GM21447 (cell line): ENCODE data around the gene SMIM23.
"Not testable (repeated sequence)": the region's sequence is repeated elsewhere in the genome, so short reads cannot be mapped to it uniquely, and the experiment has no call there.

Source experiments
- ATAC-seq: cut with Tn5 transposase; IDR thresholded peaks from one replicate; pipeline ENCODE4 v1.9.1; 2021; ENCODE audit not compliant: unreplicated experiment

SMIM23 gene

DNA sequence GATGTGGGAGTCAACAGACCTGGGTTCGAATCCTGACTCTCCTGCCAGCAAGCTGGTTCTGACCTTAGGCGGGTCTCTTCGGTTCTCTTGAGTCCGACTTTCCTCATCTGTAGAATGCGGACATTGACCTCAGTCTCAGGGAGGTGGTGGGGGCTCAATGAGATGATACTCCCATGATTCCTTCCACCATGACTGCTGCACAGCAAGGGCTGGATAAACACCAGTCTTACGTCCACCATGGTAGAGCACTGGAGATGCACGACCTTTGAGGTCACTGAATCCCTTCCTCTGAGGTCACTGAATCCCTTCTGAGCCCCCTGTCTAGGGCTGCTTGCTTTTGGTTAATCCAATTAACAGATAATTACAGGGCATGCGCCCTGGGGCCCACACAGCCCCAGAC, 12.5 kb upstream of the SMIM23 start:
- no peak for ATAC-seq

DNA sequence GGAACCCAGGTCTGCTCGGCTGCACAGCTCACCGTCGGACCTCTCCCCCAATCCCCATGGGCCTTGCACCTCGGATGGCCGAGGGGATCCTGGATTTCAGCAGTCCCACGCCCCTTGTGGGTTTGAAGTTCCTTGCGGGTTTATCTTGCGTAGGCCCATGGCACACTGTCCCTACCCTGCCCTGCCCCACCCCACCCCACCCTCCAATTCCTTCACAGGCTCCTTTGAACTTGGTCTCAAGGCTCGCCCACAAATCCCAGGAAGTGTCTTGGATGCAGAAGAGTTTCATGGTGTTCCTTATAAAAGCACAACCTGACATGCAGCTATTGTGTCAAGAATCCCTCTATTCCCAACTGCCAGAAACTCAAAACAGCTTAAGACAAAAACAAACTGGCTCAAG, 11.2 kb upstream of the SMIM23 start:
- no peak for ATAC-seq

DNA sequence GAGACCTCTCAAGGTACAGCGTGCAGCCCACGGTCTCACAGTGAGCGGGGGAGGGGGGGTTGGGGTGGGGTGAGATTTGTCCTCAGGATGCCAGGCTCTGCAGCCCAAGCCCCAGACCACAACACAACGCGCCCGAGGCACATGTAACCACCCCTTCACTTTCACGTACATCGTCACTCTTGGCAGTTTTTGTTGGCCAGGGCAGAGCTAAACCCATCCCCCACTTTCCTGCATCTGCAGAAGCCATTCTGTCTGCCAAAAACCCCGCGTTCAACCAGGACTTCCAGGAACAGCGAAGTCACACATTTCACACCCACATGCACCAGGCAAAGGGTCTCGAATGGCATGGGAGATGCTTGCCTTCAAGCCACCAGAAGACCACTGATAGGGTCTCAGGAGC, 9.4 kb upstream of the SMIM23 start:
- no peak for ATAC-seq

DNA sequence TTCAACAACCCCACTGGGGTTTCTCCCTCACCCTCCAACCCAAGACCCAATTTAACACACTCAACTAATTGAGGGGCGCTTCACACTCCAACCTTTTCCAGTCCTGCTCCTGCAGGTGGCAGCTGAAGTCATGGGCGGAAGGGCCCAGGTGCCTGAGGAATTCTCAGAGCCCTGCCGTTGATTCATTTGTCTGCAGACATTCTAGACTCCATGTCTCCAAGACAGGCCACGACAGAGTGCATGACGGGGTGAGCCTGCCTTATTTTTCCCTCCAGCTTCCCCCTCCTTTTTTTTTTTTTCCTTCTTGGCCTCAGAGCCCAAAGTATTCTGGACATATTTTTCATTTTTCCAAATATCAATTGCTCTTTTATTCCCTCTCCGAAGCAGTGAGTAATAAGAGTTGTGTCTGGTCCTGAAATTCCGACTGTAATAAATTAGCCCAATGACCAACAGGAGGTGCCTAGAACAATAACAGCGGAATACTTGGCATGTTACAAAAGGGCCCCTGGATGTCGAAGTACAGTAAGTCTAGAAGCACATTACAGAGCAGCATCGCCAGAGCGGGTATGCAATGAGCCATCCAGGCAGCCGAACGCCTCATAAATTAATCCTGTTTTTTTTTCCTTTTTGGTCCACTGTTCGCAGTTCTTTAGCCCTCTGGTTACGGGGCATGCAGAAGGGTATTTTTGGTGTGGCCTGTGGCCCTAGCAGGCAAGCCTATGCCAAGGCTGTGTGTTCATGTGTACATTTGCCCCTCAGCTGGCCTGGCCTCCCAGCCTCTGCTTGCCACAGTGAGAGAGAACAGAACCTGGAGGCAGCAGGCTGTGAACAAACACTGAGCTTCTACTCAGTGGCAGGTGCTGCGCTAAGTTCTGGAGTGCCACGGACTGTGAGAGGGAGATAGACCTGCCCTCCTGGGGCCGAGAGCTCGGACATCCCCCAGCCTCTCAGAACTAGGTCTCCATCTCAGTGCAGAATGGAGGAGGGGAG, 8.6 kb upstream of the SMIM23 start:
- ATAC-seq = no peak

DNA sequence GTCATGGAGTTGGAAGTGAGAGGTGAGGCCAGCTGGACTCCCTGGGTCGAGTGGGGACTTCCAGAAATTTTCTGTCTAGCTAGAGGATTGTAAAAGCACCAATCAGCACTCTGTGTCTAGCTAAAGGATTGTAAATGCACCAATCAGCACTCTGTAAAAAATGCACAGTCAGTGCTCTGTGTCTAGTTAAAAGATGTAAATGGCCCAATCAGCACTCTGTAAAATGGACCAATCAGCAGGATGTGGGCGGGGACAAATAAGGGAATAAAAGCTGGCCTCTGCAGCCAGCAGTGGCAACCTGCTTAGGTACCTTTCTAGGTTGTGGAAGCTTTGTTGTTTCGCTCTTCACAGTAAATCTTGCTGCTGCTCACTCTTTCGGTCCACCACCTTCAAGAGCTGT, 3.9 kb upstream of the SMIM23 start:
- not testable (repeated sequence) for ATAC-seq

DNA sequence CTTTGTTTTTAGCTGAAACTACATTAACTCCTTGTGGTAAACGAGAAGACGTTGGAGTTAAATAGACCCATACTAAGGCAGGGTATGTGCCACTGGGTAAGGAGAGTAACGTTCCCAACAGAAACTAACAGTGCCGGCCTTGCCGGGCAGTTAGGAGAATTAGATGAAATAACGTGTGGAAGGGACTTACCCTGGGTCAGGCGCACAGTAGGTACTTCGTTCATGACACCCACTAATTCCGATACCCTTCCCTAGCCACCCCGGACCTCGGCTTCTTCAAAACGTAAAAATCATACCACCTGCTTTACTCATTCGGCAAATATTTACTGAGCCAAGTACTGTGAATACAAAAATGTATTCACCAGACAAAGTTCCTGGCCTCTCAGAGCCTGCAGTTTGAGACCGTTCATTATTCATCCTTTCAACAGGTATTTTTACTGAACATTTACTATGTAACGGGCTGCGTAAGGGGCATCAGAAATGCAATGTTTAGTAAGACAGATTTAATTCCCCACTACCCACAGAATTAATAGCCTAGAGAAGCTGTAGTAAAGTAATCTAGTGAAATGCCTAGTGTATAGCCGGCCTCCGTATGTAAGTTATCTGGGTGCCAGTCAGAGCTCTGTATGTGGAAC, 3.2 kb upstream of the SMIM23 start:
- no peak for ATAC-seq

DNA sequence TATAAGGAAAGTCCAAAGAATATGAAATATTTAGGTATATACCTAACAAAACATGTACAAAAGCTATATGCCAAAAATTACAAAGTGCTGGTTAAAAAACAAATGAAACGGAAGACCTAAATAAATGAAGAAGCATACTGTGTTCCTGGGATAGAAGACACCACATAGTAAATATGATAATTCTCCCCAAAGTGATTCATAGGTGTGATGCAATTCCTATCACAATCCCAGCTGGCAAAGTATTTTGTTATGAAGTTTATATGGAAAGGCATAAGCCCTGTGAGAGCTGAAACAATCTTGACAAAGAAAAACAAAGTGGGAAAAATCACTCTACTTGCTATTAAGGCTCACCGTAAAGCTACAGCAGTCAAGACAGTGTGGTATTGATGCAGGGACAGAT, 2.6 kb upstream of the SMIM23 start:
- ATAC-seq = no peak

DNA sequence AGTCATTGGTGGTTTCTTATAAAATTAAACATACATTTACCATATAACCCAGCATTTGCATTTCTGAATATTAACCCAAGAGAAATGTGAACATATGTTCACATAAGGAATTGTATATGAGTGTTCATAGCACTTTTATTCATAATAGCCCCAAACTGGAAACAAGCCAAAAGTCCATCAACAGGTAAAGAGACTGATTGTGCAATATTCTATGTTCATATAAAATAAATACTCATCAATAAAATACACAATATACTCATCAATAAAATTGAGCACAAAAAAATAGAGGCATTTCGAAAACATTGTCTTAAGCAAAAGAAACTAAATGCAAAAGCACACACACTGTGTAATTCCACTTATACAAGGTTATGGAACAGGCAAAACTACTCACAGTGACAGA, 3.7 kb downstream of the SMIM23 start:
- ATAC-seq = no peak

DNA sequence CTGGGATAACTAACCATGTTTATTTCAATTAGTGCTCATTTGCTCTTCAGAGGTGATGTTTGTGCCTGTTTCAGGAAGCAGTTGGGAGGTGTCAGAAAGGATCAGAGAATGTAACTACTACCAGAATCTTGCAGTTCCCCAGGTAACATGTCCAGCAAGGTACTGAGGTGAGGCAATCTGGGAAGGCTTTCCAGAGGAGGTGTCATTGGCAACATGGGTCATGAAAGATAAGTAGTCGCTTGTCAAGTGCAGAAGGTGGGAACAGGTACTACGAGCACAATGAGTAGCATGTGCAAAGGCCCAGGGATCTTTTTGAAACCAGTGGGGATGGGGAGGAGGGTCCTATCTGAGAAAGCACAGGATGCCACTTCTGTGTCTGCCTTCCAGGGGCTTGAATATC, 4.8 kb downstream of the SMIM23 start:
- no peak for ATAC-seq

DNA sequence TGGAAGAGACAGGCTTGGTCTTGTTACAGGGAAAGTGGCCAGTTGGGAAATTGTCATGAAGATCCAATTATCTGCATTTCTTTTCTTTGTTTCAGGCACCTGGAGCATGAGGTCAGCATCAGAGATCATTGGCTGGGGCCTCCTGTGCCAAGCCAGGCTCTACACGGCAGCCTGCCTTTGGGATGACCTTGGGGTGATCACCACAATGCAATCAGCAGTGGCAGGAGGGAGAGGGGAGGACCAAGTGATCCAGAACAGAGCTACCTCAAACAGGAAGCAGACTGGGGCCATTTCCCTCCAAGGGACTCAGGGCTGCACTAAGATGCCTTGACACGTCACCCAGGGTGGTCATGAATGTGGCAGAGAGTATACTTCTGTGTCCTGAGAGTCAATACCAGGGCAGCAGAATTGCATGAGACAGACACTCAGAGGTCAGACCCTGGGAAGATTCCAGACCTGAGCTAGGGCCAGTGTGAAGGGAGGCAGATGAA, 8.9 kb downstream of the SMIM23 start:
- no peak for ATAC-seq

DNA sequence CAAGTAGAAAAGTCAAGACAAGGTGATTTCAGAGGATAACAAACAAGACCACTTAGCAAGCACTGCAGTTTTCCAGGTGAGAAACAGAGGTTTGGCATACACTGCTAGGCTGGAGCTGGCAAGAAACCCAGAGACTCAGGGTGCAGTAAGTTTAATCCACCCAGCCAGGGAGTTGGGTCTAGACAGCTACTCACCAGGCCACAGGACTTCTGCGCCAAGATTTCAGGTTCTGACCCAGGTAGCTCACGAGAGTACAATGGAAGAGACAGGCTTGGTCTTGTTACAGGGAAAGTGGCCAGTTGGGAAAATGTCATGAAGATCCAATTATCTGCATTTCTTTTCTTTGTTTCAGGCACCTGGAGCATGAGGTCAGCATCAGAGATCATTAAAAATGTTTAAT, 9.8 kb downstream of the SMIM23 start:
- ATAC-seq = no peak

DNA sequence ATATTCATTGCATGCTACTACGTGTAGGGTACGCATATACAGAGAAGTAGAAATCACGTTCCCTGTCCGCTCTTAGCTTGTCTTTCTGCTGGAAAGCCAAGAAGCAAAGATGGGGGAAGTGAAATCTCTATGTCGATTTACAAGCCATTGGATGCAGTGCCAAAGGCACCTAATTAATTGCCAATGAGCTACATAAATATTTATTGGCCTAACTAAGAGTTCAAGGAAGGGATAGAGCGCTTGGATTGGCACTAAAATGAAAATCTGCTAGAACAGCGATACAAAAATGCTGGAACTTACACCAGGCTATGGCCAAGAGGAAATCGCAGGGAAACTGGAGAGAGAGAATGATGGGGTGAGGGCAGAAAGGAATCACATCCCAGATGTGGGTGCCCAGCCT, 10.8 kb downstream of the SMIM23 start:
- ATAC-seq = no peak

DNA sequence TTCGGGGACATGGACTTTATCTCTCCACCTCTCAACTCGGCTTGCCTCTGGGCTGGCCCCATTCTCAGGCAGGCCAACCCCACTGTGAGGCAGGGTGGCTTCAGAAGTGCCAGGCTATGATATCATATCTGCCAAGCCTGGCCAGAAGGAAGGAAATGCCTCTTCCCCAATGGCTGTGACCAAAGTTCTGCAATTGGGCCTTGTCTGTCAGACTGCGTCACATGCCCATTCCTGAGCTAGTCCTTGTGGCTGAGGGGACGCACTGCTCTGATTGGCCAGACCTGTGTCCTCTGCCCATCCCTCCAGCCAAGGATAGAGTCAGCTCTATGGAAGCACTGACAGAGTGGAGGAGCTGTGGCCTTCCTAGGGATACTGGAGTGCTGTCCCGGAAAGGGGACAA, 11.9 kb downstream of the SMIM23 start:
- ATAC-seq = no peak

DNA sequence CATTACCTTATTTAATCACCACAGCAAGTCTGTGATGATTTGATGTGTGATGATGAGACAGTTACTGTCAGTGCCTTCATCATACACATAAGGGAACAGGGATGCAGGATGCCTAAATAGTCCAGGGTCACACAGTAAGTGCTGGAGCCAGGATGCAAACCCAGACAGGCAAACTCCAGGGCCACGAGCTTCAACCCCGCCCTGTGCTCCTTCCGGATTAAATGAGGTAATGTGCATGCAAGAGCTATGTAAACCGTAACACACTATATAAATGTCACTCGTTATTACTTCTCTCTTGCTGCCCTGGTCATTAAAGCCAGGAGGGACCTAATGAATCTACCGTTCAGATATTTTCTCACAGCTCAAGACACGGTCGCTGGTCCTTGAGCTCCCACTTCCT, 12.8 kb downstream of the SMIM23 start:
- no peak for ATAC-seq

DNA sequence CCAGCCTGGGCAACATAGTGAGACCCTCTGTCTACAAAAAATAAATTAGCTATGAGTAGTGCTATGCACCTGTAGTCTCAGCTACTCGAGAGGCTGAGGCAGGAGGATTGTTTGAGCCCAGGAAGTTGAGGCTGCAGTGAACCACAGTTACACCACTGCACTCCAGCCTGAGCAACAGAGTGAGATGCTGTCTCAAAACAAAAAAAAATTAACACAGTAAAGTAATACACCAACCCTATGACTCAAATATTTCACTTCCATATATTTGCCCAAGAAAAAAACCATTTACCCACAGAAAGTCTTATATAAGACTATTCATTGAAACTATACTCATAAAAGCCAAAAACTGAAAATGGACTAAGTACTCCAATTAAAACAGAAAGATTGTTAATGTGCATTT, 16.2 kb downstream of the SMIM23 start:
- ATAC-seq = no peak

DNA sequence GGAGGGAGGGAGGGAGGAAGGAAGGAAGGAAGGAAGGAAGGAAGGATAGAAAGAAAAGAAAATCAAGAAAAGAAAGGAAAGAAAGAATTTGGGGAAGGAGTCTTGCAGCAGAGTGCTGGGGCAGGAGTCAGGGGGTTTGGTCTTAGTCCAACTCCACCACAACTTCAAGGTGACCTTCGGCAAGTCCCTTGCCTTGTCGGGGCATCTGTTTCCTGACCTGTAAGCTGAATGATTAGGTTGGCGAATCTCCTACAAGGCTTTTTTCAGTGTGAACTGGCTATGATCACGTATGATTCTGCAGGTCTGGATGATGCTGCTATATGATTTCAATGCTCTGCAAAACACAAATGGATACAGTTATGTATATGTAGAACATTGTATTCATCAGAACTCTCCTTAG, 20.1 kb downstream of the SMIM23 start:
- ATAC-seq = no peak

DNA sequence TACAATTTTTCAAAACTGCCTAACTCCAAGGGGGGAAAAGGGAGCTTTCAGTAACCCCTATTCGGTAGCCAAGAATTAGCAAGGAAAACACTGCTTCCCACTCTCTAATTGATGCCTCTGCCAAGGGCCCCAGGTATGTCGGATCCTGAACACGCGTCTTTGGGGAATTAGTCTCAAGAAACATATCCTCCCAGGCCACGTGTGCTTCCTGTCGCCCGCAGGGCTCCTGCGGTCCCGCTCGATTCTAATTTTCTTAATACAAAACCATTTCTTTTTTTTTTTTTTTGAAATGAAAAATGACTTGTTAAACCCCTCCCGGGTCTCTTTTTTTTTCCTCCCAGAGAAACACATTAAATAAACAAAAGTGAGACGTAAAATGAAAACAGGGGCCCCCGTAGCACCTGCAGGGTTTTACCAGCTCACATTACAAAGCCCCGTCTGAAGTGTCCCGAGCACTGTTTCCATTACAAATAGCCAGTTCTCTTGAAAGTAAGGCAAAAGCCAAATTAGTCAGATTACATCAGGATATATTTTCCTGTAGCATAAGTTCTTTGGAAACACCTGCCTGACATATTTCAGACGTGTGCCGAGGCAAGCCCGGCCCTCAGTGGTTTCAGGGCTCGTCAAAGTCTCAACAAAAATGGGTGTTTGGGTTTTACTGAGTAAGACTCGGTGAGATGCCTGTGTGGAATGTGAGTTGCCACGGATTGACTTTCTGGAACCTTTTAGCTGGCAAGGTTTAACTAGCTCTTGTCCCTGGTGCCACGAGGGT, 21.5 kb downstream of the SMIM23 start:
- no peak for ATAC-seq

DNA sequence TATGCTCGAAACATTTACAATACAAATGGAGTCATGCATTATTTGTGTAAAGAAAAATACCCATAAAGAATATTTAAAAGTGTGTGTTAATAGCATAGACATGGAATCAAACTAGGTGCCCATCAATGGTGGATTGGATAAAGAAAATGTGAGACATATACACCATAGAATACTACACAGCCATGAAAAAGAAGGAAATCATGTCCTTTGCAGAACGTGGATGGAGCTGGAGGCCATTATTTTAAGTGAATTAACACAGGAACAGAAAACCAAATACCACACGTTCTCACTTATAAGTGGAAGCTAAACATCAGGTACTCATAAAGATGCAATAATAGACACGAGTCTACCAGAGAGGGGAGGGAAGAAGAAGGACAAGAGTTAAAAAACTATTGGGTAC, 22.8 kb downstream of the SMIM23 start:
- ATAC-seq = no peak

DNA sequence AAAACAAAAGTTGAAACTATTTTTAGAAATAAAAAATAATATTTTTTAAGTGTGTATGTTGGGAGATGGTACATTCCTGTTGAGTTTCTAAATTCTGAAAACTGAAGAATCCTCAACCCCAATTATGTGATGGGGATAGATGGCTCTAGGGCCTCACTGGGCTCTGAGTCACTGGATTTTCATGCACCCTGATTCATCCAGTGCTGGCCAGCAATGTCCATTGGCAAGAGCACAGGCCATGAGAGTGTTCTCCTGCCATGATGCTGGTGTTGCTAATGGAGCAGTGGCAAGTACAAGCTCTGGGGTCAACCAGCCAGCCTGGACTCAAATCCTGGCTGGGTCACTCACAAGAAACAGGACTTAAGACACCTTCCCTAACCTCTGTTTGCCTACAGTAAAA, 23.3 kb downstream of the SMIM23 start:
- ATAC-seq = no peak

DNA sequence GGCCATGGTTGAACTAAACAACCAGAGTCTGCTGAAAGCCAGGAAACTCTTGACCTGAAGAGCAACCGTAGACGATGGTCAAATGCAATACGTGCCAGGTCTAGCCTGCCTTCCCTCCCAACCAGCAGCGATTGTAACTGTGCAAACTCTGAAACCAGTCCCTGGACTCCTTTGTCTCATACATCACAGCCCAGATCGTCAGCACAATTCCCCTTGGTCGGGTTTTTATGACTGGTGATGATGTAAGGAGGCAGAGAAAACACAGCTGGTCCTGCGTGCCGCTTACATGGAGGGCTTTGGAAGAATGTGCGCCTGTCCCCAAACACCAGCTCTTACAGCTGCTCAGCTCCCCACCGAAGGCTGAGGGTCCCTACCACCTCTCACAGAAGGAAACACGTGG, 24.6 kb downstream of the SMIM23 start:
- ATAC-seq = no peak

DNA sequence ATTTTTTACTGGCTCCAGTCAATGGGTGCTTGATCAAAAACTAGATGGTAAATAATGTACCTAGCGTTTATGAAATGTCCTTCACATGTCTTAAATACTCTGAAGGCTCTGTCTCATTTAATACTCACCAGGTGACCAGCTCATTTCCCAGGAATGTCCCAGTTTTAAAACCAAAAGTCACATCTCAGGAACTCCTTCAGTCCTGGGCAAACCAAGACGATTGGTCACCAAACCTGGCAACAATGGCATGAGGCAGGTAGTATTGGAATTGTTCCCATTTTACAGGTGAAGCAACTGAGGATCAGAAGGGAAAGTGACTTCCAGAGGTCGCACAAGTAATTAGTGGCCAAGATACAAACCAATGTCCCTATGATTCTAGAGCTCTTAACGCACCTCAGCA, 27.7 kb downstream of the SMIM23 start:
- ATAC-seq = no peak
